ENCODE data around the gene RAPGEF2.

The RAPGEF2 gene

GRCh38 chr4:159103384-159103990, 608 bp downstream of the RAPGEF2 start:
- peak; percentile 40 for TF ChIP-seq ZFX (IDR thresholded peaks at IDR 0.05)
- TF ChIP-seq, protein P1, sequence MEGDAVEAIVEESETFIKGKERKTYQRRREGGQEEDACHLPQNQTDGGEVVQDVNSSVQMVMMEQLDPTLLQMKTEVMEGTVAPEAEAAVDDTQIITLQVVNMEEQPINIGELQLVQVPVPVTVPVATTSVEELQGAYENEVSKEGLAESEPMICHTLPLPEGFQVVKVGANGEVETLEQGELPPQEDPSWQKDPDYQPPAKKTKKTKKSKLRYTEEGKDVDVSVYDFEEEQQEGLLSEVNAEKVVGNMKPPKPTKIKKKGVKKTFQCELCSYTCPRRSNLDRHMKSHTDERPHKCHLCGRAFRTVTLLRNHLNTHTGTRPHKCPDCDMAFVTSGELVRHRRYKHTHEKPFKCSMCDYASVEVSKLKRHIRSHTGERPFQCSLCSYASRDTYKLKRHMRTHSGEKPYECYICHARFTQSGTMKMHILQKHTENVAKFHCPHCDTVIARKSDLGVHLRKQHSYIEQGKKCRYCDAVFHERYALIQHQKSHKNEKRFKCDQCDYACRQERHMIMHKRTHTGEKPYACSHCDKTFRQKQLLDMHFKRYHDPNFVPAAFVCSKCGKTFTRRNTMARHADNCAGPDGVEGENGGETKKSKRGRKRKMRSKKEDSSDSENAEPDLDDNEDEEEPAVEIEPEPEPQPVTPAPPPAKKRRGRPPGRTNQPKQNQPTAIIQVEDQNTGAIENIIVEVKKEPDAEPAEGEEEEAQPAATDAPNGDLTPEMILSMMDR (conservative IDR thresholded peaks at IDR 0.05) = no peak
- H3K27ac ChIP-seq = peak overlapping the region; percentile 74

DNA sequence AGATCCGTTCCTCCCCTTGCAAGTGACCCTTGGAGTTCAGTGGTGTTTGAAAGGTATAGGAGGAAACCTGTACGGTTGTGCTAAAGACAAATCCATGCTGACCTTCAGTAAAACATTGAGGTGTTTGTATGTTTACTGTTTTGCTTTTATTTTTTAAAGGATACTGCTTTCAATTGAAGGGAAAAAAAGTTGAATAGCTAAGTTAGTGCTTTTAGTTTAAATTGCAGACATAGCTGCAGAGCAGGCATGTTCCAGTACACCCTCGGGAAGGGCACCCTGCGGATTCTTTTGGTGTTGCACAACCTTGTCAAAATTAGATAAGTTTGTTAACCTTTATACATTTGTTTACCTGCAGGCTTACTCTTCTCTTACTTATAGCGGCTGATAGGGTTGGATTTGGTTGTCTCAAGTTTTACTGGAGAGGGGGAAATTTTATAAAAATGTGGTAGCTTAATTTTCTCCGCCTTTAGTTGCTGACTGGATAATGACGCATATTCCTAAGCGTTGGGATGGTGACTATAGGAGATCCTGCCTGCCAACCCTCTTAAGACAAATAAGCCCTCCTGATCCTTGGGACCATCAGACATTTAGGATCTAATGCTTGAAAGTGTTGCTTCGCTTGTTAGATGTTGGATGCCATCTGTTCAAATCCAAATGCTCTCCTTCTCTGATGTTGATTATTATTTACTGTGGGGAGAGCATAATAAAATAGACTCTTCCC, 2.0 kb downstream of the RAPGEF2 start:
- H3K27ac ChIP-seq = peak overlapping the region; percentile 74
- no peak for TF ChIP-seq ZFX (IDR thresholded peaks at IDR 0.05)
- TF ChIP-seq, protein P1 (conservative IDR thresholded peaks at IDR 0.05) = no peak

DNA sequence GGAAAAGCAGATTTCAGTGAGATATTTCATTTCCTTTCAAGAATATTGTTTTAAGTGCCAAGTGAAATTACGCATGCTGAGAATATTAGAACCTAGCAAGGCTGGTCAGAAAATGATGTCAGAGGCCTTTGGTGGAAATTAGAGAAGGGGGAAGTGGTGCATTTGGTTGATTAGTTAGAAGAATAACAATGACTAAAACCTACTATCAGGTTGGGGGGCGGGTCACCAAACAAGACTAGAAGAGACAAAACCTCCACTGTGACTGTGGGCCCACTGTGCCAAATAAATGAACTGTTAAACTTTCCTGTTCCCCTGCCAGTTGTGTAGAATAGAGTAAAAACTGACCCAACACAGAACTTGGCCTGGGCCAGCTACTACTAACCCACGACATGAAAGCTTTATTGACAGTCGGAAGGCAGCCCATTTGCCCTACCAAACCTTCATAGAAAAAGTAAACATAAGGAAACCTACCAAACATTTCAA, 2.9 kb downstream of the RAPGEF2 start:
- TF ChIP-seq, protein P1 (conservative IDR thresholded peaks at IDR 0.05) = no peak
- no peak for TF ChIP-seq ZFX (IDR thresholded peaks at IDR 0.05)
- no peak overlapping the region for H3K27ac ChIP-seq

GRCh38 chr4:159106636-159107035, 3.8 kb downstream of the RAPGEF2 start:
- H3K27ac ChIP-seq = no peak overlapping the region

GRCh38 chr4:159107203-159107925, 4.5 kb downstream of the RAPGEF2 start:
- no peak overlapping the region for H3K27ac ChIP-seq
- TF ChIP-seq, protein P1 (conservative IDR thresholded peaks at IDR 0.05) = no peak
- no peak for TF ChIP-seq ZFX (IDR thresholded peaks at IDR 0.05)

More at GRCh38 chr4:159106636-159107035, 3.8 kb downstream of the RAPGEF2 start:
- no peak for TF ChIP-seq ZFX (IDR thresholded peaks at IDR 0.05)
- TF ChIP-seq, protein P1 (conservative IDR thresholded peaks at IDR 0.05) = no peak

- TF ChIP-seq ZFX (IDR thresholded peaks at IDR 0.05) = no peak
- TF ChIP-seq, protein P1 (conservative IDR thresholded peaks at IDR 0.05) = no peak
- H3K27ac ChIP-seq = no peak overlapping the region
These were observed 5.2 kb downstream of the RAPGEF2 start for GRCh38 chr4:159108124-159108523.

GRCh38 chr4:159110961-159111360, 8.1 kb downstream of the RAPGEF2 start:
- H3K27ac ChIP-seq = no peak overlapping the region

More at GRCh38 chr4:159110961-159111360, 8.1 kb downstream of the RAPGEF2 start:
- TF ChIP-seq ZFX (IDR thresholded peaks at IDR 0.05) = no peak
- TF ChIP-seq, protein P1 (conservative IDR thresholded peaks at IDR 0.05) = no peak
